SHP77 treated with DMSO at 0.1 percent for 48 hours (cell line): ENCODE data around the gene CCDC34.
"Not testable (repeated sequence)": the region's sequence is repeated elsewhere in the genome, so short reads cannot be mapped to it uniquely, and the experiment has no call there.

Experiments
- DNase-seq: peaks from one replicate; lab custom pipeline; 2025; lab: John Stamatoyannopoulos, UW

CCDC34 gene

DNA sequence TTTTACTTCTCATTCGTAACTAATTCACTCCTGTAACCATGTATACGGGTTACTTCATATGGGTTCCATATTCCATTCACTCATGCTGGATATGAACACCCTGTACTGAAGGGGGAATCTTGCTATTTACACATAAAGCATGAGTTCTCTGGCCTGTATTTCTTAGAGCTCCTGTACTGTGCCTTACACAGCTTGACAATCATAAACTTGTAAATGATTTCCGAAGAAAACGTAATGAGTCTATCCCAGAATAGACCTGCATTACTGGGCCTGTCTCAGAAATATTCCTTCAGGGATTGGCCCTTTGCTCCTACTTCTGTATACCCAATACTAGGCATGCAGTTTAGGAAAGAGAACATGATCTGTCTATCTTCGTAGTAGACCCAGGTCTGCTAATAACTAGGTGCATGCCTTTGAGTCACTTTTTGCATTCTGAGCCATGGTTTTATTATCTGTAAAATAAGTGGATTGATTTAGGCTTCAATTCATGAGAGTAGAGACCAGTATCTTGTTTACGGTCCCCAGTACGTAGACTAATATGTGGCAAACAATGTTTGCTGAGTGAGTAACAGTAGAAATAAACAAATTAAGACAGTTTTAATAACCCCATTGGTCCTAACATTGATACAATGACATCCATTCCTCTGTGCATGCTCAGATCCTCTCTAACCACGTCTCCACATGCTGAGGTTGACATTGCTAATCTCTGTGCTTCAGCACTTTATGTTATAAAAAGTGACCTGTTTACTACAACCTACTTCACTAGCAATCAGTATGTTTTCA is 1.2 kb downstream of the CCDC34 start:
- DNase-seq, result no peak

DNA sequence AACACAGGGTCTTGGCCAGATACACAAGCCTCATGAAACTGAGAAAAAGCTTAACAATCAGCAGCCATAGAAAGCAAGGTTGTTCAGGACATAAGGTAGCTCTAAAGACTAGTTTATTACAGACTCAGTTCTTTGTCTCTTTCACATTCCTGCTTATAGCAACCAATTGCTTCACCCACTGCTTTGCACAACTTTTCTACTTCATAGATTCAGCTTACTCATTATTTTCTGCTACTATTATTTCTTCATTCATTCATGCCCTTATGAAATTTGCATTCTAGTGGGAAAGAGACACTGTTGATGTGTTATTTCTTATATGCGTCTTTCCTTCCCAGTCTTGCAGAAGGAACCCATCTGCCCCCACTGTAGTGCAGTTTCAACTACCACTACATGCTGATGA is 4.7 kb downstream of the CCDC34 start:
- DNase-seq, result no peak

DNA sequence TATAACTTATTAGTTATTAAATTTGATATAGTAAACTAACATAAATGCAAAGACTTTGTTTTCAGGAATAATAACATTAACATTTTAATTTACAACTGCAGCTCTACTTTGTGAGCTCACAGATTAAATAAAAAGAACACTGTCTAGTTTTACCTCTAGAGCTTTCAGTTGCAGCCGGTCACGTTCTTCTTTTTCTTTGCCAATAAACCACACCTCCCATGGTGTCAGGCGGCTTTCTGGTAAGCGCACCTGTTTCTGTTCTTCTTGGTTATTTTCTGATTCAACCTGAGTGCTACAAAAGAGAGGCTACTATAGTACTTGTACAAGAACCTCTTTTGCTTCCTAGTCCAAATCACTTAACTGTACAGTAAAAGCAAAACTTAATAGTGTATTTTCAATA is 5.8 kb downstream of the CCDC34 start:
- no peak for DNase-seq

DNA sequence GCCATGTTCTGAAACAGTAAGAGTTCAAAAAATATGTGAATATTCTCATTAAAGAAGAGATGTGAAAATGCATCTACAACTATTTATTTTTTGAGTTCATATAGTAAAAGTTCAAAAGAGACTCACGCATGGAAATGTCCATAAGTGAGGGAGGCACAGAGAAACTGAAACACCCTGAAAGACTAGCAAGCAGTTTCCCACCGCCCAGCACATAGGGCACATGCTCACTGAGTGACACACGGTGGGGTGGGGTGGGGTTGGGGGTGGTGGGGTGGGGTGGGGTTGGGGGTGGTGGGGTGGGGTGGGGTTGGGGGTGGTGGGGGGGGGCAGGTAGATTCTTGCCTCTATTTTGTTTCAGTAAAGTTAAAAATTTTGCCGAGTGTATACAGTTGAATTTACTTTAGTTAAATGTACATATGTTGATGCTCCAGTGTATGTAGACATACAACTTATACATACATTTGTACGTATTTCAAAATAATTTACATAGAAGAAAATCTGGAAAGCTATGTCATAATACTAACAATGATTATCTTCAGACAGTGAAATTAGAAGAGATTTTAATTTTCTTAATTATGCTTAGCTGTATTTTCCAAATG is 6.3 kb downstream of the CCDC34 start:
- DNase-seq, result no peak

DNA sequence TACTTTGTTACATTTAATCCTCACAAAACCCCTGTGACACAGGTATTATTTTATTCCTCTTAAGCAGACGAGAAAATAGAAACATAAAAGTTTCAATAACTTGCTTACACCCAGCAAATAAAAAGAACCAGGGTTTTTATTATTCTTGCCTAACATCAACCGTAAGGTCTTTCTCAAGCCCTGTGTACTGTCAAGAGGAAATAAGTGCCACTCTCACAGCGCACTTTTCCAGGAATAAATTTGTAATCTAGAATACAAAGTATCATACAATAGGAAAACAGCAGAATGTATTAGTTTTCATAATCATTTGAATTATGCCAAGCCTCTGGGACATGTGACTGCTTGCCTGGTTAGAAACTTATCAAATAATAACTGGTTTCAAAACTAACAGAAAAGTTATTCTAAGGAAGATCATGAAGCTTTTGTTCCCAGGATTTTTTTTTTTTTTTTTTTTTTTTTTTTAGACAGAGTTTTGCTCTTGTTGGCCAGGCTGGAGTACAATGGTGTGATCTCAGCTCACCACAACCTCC is 7.4 kb downstream of the CCDC34 start:
- DNase-seq, result no peak

DNA sequence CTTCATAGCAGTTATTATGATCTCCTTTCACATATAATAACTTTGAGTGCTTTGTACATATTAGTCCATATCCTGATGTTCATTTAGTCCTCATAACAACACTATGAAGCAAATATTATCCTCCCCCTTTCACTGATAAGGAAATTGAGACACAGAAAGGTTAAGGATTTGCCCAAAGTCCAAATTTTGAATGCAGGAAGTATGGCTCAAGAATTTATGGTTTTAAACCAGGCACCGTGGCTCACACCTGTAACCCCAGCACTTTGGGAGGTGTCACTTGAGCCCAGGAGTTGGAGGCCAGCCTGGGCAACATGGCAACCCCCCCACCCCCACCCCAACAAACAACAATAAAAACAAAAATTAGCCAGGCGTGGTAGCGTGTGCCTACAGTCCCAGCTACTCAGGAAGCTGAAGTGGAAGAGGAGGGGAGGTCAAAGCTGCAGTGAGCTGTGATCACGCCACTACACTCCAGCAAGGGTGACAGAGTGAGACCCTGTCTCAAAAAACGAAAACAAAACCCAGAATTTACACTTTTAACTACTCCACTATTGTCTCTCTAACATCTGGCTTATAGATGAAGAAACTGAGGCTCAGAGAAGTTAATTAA is 8.6 kb downstream of the CCDC34 start:
- DNase-seq, result no peak

DNA sequence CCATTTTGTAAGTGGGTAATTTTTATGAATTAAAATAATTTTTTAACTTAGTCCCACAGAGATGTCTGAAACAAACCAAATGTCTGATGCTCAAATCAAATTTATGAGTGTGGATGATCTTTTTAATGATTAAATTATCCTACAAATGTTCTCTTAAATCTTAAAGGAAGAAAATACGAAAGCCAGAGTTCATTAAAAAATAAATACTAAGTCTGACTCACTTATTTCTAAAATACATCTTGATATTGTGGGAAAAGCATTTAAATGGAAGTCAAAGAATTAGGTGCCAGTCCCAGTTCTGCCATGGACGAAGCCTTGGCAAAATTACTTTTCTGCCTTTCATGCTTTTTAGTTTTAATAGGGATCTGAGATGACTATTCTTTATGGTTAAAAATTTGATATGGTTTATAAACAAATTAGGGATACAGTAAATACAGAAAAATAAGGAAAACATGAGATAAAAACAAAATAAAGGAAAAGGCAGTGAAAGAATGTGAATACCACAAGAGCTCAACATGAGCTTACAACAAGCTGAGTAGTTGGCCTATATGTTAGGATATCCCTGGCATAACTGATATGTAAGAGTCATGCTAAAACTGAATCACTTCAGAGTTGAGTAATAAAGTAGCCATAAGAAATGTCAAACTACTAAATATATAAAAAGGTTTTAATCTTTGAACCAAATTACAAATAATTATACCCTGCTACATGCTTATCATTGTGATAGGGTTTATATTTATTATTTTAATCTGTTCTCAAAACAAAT is 9.2 kb downstream of the CCDC34 start:
- no peak for DNase-seq

DNA sequence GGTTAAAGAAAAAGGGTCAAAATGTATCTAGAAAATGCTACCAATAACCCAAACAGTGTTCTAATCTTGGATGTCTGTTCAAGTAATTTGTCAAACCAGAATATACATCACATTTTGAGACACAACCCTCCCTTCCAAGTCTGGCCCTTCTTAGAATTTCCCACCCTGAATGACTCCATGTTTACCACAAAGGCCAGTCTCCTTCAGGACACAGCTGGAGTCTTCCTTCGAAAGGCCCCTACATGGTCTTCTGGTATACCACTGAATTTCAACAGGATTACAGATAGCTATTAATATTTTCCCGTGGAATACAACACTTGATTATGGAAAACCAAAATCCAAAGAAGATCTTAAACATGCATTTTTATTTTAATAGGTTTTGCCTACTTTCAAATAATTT is 10.2 kb downstream of the CCDC34 start:
- no peak for DNase-seq

DNA sequence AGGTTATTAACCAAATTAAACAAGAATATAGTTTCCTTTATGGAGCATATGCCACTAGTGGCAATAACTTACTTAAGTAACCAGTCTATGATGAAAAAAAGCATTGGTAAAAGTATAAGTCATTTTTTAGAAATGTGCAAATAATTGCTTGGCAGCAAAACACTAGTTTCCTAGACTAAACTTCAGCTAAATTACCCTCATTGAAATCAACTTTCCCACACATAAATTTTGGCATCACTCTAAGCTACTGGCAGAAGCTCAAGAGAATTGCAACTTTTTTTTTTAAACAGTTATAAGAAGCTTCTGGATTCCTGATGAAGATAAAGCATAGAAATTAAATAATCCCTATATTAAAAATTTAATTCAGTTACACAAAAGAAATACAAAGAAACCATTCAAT is 12.5 kb downstream of the CCDC34 start:
- no peak for DNase-seq

DNA sequence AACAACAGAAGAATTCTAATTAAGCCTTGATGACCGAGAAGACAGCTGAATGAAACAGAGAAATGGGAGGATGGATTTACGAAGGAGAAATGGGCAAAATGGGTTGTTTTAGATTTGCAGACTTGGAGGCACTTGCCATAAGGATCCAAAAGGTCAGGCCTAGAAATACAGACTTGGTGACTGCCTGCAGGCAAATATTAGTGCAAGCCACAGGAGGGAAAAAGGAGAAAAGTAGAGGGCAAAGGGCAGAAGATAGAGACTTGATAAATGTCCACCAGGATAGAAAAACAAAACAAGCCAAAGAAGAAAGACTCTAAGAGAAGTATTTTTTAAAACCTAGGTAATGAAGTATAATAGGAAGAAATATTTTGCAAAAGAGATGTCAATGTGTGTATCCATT is 13.1 kb downstream of the CCDC34 start:
- no peak for DNase-seq

DNA sequence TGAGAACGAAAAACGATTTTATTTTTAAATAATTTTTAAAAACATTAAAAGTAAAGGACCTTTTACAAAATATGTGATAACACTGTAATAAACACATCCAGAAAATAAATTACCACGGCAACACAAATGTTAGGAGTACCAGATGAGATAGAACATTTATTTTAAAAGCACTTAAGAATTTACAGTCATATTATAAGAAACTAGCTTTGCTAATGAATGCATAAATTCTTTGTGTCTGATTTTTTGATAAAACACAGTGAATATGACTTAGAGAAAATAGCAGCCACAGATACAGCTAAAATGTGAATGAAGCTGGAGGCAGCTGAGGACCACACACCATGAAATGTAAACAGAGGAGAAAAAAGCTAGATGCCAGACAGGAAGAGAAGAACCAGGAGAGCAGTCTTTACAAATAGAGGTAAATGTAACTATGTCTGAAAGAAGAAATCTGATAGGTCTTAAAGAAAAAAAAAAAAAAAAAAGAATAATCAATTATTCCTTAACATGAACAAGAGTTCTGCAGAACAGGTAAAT is 14.6 kb downstream of the CCDC34 start:
- DNase-seq, result peak; percentile 34

DNA sequence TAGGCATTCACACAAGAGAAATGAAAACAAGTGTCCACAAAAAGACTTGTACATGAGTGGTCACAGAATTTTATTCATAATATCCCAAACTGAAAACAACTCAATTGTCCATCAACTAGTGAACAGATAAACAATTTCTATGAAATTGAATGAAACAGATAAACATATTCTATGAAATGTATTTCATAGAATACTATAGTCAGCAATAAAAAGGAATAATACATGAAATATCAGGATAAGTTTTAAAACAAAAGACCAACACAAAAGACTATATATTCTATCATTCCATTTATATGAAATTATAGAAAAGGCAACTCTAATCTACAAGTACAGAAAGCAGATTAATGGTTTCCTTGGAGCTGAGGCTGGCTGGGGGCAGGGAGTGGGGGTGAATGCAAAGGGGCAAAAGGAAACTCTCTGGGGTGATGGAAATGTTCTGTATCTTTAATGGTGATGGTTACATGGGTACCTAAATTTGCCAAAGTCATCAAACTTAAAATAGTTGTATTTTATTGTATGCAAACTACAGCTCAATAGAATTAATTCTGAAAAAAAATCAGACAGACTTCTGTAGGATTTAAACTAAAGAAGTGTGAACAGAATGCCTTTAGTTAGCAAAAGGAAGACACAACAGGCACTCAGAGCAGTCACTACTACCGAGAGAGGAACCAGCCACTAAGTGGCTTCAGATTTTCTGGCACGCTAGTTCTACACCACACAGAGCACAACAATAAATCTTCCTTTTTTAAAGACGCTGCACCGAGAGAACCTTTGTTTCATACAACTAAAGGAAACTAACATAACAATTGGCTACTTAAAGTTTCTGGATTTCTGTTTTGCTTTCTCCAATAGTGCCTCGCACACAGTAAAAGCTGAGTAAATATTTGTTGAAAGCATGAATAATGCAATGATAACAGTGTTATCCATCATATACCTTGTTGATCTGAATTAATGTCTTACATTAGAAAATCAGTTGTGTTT is 15.4 kb downstream of the CCDC34 start:
- DNase-seq, result peak; percentile 35

DNA sequence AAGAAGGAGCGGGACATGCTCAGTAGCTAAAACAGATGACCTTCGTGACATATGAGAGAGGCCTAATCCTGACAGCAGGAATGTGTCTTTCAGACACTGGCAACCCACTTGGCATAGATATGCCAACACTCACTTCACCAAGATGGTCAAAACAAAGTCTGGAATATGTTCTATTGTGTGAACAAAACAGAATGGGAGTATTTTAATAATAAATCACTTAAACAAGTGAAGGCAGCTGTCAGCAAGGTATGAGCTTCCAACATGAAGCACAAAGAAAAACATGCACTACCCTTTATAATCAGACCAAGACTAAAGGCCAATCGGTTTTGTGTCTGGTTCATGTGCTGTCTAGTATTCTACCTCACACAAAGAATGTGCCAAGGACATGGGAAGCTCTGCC is 23.1 kb downstream of the CCDC34 start:
- no peak for DNase-seq

DNA sequence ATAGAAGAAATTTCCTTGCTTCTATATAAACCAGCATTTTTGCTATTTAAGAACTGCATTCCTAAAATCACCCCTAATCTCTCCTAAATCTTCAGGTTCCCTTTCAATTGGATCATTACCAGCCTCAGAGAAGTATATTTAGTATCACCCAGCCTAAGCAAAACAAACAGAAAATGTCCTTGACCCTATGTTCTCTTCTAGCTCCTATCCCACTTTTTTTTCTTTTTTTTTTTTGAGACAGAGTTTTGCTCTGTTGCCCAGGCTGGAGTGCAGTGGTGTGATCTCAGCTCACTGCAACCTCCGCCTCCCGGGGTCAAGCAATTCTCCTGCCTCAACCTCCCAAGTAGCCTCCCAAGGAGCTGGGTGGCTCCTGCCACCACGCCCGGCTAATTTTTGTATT is 28.3 kb downstream of the CCDC34 start:
- not testable (repeated sequence) for DNase-seq

DNA sequence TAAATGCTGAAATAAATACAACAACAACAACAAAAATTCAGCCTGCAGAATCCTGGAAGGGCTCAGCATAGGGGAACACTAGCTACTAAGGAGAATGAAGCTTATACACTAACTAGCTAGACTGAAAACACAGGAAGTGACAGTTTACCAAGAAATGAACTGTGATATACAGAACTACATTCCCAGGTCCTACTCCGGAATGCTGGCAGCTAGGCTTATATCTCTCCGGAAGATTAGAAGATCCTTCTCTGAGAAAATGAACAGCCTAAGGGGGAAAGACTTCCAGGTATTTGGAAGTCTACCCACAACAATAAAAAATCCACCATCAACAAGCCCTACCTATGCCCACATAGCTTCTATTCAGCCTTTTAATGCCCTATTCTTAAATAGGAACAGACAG is 31.0 kb downstream of the CCDC34 start:
- DNase-seq, result no peak

DNA sequence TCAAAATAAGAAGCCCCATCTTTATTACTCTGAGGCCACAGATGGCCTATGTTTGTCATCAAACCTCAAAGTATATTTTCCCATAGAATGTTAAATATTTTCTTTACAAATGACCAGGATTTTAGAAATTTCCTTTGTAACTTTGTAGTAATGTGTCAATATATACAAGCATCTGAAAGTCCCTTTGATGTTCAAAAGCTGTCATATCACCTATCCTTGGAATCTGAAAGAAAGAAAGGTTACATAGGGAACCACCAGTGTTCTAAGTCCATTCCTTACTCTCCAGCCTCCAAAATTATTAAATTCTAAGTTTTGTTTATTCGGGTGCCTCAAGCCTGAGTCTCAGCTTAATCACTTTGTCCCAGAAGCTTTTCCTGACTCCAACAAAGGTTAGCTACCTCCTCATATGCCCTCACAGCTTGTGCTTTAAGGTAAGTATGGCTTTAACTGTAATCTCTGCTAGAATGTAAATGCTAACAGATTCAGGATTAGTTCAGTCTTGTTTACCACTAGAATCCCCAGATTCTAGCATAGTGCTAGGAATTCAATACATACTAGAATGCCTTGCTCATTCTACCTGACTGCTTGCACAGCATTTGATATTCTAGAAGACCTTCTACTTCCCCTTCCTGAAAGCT is 32.3 kb downstream of the CCDC34 start:
- no peak for DNase-seq

DNA sequence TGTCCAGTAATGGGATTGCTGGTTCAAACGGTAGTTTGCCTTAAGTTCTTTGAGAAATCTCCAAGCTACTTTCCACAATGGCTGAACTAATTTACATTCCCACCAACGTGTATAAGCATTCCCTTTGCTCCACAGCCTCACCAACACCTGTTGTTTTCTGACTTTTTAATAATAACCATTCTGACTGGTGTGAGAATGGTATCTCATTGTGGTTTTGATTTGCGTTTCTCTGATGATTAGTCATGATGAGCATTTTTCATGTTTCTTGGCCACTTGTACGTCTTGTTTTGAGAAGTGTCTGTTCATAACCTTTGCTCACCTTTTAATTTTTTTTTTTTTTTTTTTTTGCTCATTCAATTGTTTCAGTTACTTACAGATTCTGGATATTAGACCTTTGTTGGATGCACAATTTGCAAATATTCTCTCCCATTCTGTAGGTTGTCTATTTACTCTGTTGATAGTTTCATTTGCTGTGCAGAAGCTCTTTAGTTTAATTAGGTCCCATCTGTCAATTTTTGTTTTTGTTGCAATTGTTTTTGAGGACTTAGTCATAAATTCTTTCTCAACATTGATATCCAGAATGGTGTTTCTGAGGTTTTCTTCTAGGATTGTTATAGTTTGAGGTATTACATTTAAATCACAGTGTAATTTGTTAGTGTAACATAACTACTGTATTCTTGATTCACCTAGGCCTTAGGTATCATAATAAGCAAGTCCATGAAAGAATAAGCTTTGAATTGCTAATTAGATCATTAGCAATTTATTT is 33.0 kb downstream of the CCDC34 start:
- DNase-seq, result no peak

DNA sequence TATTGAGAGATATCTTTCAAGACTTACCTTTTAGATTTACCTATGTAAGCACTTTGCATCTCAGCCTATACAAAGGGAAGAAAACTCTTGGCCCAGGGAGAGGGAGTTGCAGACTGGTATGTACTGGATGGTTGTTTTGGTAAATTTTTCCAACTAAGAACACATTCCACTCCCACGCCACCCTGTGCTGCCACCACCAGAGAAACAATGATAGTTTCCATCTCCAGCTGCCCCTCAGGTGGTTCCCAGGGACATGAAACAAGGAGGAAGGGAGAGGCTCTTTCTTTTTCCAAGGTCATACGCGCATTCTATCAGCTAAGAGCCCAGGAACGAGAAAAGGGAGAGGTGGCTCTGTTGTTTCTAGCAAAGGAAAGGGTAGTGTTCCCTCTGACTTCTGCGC is 34.4 kb downstream of the CCDC34 start:
- DNase-seq, result no peak

DNA sequence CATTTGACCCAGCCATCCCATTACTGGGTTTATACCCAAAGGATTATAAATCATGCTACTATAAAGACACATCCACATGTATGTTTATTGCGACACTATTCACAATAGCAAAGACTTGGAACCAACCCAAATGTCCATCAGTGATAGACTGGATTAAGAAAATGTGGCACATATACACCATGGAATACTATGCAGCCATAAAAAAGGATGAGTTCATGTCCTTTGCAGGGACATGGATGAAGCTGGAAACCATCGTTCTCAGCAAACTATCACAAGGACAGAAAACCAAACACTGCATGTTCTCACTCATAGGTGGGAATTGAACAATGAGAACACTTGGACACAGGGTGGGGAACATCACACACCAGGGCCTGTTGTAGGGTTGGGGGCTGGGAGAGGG is 36.0 kb downstream of the CCDC34 start:
- not testable (repeated sequence) for DNase-seq

DNA sequence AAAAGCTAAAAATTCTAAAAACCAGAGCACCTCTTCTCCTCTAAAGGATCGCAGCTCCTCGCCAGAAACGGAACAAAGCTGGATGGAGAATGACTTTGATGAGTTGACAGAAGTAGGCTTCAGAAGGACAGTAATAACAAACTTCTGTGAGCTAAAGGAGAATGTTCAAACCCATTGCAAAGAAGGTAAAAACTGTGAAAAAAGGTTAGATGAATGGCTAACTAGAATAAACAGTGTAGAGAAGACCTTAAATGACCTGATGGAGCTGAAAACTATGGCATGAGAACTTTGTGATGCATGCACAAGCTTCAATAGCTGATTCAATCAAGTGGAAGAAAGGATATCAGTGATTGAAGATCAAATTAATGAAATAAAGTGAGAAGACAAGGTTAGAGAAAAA is 40.8 kb downstream of the CCDC34 start:
- DNase-seq, result not testable (repeated sequence)
